GM12865 (cell line): Measurements from ENCODE around the gene HS6ST3.

Source experiments
- DNase-seq: peaks from one replicate; pipeline ENCODE4 v3.0.0; 2010; ENCODE audit warnings: low read depth
- H3K4me3 ChIP-seq: 2 replicates; pipeline ENCODE4 v1.5.1; 2011; ENCODE audit warnings: mild to moderate bottlenecking, low read depth, low read length, control low read depth
- CTCF ChIP-seq: IDR thresholded peaks from 2 replicates; pipeline ENCODE4 v1.5.1; 2011; ENCODE audit warnings: low read length, control low read depth, low read depth, inconsistent platforms; ENCODE audit not compliant: insufficient read depth; ENCODE audit errors: missing control alignments

Gene HS6ST3

DNA sequence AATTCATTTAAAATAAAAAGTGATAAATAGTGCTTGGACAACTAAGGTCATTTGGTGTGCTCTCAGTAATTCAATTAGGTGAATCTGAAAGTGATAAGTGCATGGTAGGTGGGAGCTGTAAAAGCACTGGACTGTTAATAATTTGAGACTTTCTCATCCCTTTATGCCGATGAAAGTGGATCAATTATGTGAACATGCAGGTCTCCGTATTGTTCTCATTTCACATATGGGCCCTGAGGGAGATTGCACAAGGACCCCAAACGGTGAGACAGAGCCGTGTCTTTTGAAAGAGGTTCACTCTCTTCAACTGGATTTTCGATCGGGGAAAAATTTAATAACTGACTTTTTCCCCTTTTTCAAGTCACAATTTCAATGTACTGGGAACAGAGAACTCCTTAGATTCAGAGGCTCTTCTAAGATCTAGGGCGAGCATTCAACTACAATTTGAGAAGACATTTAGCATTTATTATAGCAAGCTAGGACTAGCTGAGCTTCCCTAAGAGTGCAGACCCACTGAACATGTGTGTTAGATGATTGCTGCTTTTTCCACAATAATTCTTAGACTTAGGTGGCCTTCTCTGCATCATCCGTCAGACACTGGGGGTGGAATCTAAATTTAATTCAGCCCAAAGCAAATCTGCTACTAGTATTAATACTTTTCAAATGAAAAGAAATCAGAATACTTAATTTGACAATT lies 556.8 kb downstream of the HS6ST3 start:
- DNase-seq, result no peak

DNA sequence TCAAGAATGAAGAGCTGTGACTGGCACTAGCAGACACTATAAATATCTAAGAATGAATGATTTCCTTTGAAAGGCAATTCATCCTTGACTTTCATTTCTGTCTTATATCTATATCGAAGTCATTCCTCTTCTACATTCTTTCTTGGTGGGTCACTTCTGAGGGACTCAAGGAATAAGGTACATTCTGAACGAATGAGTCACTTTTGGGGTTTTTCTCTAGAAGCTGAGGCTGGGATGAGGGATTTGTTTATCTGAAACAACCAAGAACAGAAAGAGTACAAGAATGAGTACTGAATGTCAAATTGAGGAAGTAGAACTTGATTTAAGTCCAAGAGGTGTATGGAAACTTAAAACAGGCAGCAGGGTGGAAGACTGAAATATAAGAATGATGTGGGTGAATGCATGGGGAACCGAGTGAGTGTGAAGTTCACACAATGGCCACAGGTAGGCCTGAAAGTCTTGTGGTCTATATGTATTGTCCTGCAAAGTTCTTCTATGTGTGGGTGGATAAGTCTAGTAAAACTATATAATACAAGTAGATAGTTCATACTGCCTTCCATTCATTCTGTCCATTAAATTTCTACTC lies 560.5 kb downstream of the HS6ST3 start:
- DNase-seq, result peak; percentile 24
- no peak for TF ChIP-seq CTCF
- H3K4me3 ChIP-seq, result no peak overlapping the region

More for the DNA sequence above, 556.8 kb downstream of the HS6ST3 start:
- no peak overlapping the region for H3K4me3 ChIP-seq
- TF ChIP-seq CTCF, result no peak

- H3K4me3 ChIP-seq, result no peak overlapping the region
- no peak for TF ChIP-seq CTCF
- DNase-seq, result no peak
Measured at GRCh38 chr13:96651598-96651997, 561.7 kb downstream of the HS6ST3 start.

GRCh38 chr13:96652506-96652905 lies 562.6 kb downstream of the HS6ST3 start:
- no peak for DNase-seq
- no peak overlapping the region for H3K4me3 ChIP-seq
- TF ChIP-seq CTCF, result no peak

DNA sequence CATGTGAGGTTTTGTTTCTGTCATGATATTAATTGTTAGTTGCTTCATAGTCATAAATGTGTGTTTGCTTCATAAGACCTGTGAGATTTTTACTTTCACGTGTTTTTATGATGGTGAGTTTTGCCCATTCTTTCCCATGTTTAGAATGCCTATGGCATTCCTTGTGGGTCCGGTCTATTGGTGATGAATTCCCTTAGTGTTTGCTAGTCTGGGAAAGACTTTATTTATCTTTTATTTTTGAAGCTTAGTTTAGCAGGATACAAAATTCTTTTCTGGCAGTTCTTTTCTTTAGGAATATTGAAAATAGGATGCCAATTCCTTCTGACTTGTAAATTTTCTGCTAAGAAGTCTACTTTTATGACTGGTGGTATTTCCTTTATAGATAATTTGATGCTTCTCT lies 571.7 kb downstream of the HS6ST3 start:
- H3K4me3 ChIP-seq, result no peak overlapping the region
- TF ChIP-seq CTCF, result no peak
- DNase-seq, result no peak

DNA sequence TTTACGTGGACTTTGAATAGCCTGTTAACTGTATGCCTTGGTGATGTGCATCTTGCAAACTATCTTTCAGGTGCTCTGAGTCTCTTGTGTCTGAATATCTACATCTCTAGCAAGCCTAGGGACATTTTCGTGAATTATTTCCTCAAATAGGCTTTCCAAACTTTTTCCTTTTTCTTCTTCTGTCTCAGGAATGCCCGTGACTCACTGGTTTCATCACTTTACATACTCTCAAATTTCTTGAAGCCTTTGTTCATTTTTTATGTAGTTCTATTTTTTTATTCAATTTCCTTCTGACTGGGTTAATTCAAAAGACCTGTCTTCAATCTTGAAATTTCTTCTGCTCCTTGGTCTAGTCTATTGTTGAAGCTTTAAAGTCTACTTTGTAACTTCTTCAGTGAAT lies 572.1 kb downstream of the HS6ST3 start:
- no peak for TF ChIP-seq CTCF
- no peak for DNase-seq

More for the DNA sequence above, 572.1 kb downstream of the HS6ST3 start:
- H3K4me3 ChIP-seq, result no peak overlapping the region
